HEK293 (cell line): Measurements from ENCODE around the gene TMEM130.

ENCODE experiments used
- CTCF ChIA-PET: fragments of 350-600 bp; formaldehyde crosslinking; extraction: SDS; loops from one replicate; lab custom pipeline; 2021; ENCODE audit warnings: antibody characterized with exemption; lab: Yijun Ruan, JAX
- POLR2A ChIA-PET: fragments of 300-600 bp; formaldehyde crosslinking; extraction: SDS; loops from one replicate; lab custom pipeline; 2020; ENCODE audit warnings: antibody characterized with exemption, inconsistent platforms; lab: Yijun Ruan, JAX
- H3K27ac ChIP-seq: fragments of 200-500 bp; sonication (Bioruptor generic); 2 replicates; pipeline ENCODE4 v1.5.1; 2014; ENCODE audit warnings: low read depth, low read length, control low read depth, inconsistent platforms; ENCODE audit errors: extremely low read depth
- H3K36me3 ChIP-seq, 2 experiments: fragments of 200-500 bp in 1 of 2; sonication (Bioruptor generic) in 1 of 2; 1 replicate in 1 of 2; 2 replicates in 1 of 2; pipeline ENCODE4 v1.5.1; 2014 to 2017; ENCODE audit warnings: inconsistent platforms in 2 of 2, low read length in 2 of 2; ENCODE audit not compliant: control insufficient read depth in 2 of 2, insufficient read depth in 1 of 2
- H3K4me1 ChIP-seq: fragments of 200-500 bp; sonication (Bioruptor generic); 2 replicates; pipeline ENCODE4 v1.5.1; 2014; ENCODE audit warnings: mild to moderate bottlenecking, low read length, inconsistent platforms; ENCODE audit not compliant: control insufficient read depth, insufficient read depth
- H3K4me3 ChIP-seq: 2 replicates; pipeline ENCODE4 v1.5.1; 2011; ENCODE audit warnings: low read depth, mild to moderate bottlenecking, control low read depth, low read length, moderate library complexity
- H3K9me3 ChIP-seq: fragments of 200-500 bp; sonication (Bioruptor generic); 2 replicates; pipeline ENCODE4 v1.5.1; 2014; ENCODE audit warnings: low read depth, low read length, inconsistent platforms; ENCODE audit not compliant: control insufficient read depth, insufficient read depth
- GLIS2 ChIP-seq: fragments of 450-650 bp; formaldehyde crosslinking; IDR thresholded peaks from 2 replicates; pipeline ENCODE4 v1.5.1; 2016; ENCODE audit warnings: missing biosample characterization, missing genetic modification characterization
- ZBTB48 ChIP-seq: fragments of 450-650 bp; formaldehyde crosslinking; IDR thresholded peaks from 2 replicates; pipeline ENCODE4 v1.5.1; 2016; ENCODE audit warnings: missing biosample characterization, missing genetic modification characterization
- ZFHX2 ChIP-seq: fragments of 450-650 bp; formaldehyde crosslinking; conservative IDR thresholded peaks from 2 replicates; pipeline ENCODE4 v1.5.1; 2016; ENCODE audit warnings: missing biosample characterization, missing genetic modification characterization
- ZFP69B ChIP-seq: fragments of 450-650 bp; formaldehyde crosslinking; IDR thresholded peaks from 2 replicates; pipeline ENCODE4 v1.5.1; 2016; ENCODE audit warnings: missing biosample characterization, missing genetic modification characterization
- ZNF214 ChIP-seq: fragments of 450-650 bp; formaldehyde crosslinking; IDR thresholded peaks from 2 replicates; pipeline ENCODE4 v1.5.1; 2017; ENCODE audit warnings: missing biosample characterization, mild to moderate bottlenecking, missing genetic modification characterization, borderline replicate concordance
- ZNF544 ChIP-seq: fragments of 450-650 bp; formaldehyde crosslinking; IDR thresholded peaks from 2 replicates; pipeline ENCODE4 v1.5.0; 2017; ENCODE audit warnings: missing biosample characterization, missing genetic modification characterization
- ZNF555 ChIP-seq: fragments of 450-650 bp; formaldehyde crosslinking; conservative IDR thresholded peaks from 2 replicates; pipeline ENCODE4 v1.5.1; 2017; ENCODE audit warnings: missing biosample characterization, mild to moderate bottlenecking, missing genetic modification characterization, inconsistent platforms
- ZNF560 ChIP-seq: fragments of 450-650 bp; formaldehyde crosslinking; IDR thresholded peaks from 2 replicates; pipeline ENCODE4 v1.5.1; 2017; ENCODE audit warnings: missing biosample characterization, missing genetic modification characterization, borderline replicate concordance
- ZNF76 ChIP-seq: fragments of 450-650 bp; formaldehyde crosslinking; IDR thresholded peaks from 2 replicates; pipeline ENCODE4; 2016; ENCODE audit warnings: low read depth, missing biosample characterization, missing genetic modification characterization, borderline replicate concordance
- ZNF792 ChIP-seq: fragments of 450-650 bp; formaldehyde crosslinking; IDR thresholded peaks from 2 replicates; pipeline ENCODE4 v1.5.1; 2016; ENCODE audit warnings: missing biosample characterization, missing genetic modification characterization
- ZNF843 ChIP-seq: fragments of 450-650 bp; formaldehyde crosslinking; IDR thresholded peaks from 2 replicates; pipeline ENCODE4 v1.5.1; 2016; ENCODE audit warnings: missing biosample characterization, missing genetic modification characterization
- TF ChIP-seq, protein P1 (sequence below): fragments of 450-650 bp; formaldehyde crosslinking; IDR thresholded peaks from 2 replicates; pipeline ENCODE4 v1.5.1; 2017; ENCODE audit warnings: missing biosample characterization, missing genetic modification characterization
- TF ChIP-seq, protein P2 (sequence below): fragments of 450-650 bp; formaldehyde crosslinking; conservative IDR thresholded peaks from 2 replicates; pipeline ENCODE4 v1.5.1; 2016; ENCODE audit warnings: low read depth, missing biosample characterization, missing genetic modification characterization
- TF ChIP-seq, protein P3 (sequence below): fragments of 450-650 bp; formaldehyde crosslinking; IDR thresholded peaks from 2 replicates; pipeline ENCODE4 v1.5.1; 2016; ENCODE audit warnings: missing biosample characterization, missing genetic modification characterization
- TF ChIP-seq, protein P4 (sequence below): fragments of 450-650 bp; formaldehyde crosslinking; IDR thresholded peaks from 2 replicates; pipeline ENCODE4 v1.5.1; 2016; ENCODE audit warnings: missing biosample characterization, missing genetic modification characterization
- TF ChIP-seq, protein P5 (sequence below): fragments of 450-650 bp; formaldehyde crosslinking; IDR thresholded peaks from 2 replicates; pipeline ENCODE4 v1.5.1; 2017; ENCODE audit warnings: missing biosample characterization, missing genetic modification characterization
- TF ChIP-seq, protein P6 (sequence below): fragments of 450-650 bp; formaldehyde crosslinking; IDR thresholded peaks from 2 replicates; pipeline ENCODE4 v1.5.1; 2016; ENCODE audit warnings: missing biosample characterization, missing genetic modification characterization
- TF ChIP-seq, protein P7 (sequence below): fragments of 450-650 bp; formaldehyde crosslinking; IDR thresholded peaks from 2 replicates; pipeline ENCODE4 v1.5.1; 2016; ENCODE audit warnings: missing biosample characterization, missing genetic modification characterization

Gene TMEM130

DNA sequence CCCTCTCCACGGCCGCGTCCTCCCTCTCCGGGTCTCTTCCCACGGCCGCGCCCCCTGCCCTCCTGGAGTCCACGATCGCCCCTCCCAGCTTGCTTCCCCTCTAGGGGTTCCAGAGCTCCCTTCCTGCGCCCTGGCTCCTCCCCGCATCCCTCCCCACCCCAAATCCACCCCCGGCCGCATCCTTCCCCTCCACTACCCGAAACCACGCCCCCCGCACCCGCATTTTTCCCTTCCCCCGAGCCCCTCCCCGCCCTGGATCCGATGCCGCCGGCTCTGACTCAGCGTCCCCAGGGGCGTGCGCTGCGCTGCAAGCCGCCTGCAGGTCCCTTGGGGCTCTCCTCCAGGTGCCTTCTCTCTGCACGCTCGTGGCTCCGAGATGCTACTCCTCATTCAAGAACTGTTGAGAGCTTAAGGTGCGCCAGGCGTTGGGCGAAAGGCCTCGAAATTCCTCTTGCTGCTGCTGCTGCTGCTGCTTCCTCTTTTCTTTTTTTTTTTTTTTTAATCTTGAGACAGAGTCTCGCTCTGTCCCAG is 372 bp upstream of the TMEM130 start (continued):
- TF ChIP-seq, protein P1, sequence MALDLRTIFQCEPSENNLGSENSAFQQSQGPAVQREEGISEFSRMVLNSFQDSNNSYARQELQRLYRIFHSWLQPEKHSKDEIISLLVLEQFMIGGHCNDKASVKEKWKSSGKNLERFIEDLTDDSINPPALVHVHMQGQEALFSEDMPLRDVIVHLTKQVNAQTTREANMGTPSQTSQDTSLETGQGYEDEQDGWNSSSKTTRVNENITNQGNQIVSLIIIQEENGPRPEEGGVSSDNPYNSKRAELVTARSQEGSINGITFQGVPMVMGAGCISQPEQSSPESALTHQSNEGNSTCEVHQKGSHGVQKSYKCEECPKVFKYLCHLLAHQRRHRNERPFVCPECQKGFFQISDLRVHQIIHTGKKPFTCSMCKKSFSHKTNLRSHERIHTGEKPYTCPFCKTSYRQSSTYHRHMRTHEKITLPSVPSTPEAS (tag by site-specific recombination) = no peak
- no peak for TF ChIP-seq ZFP69B (tag by site-specific recombination)
- no peak for TF ChIP-seq ZNF544 (tag by site-specific recombination)
- TF ChIP-seq ZNF214 (tag by site-specific recombination) = no peak
- TF ChIP-seq, protein P2, sequence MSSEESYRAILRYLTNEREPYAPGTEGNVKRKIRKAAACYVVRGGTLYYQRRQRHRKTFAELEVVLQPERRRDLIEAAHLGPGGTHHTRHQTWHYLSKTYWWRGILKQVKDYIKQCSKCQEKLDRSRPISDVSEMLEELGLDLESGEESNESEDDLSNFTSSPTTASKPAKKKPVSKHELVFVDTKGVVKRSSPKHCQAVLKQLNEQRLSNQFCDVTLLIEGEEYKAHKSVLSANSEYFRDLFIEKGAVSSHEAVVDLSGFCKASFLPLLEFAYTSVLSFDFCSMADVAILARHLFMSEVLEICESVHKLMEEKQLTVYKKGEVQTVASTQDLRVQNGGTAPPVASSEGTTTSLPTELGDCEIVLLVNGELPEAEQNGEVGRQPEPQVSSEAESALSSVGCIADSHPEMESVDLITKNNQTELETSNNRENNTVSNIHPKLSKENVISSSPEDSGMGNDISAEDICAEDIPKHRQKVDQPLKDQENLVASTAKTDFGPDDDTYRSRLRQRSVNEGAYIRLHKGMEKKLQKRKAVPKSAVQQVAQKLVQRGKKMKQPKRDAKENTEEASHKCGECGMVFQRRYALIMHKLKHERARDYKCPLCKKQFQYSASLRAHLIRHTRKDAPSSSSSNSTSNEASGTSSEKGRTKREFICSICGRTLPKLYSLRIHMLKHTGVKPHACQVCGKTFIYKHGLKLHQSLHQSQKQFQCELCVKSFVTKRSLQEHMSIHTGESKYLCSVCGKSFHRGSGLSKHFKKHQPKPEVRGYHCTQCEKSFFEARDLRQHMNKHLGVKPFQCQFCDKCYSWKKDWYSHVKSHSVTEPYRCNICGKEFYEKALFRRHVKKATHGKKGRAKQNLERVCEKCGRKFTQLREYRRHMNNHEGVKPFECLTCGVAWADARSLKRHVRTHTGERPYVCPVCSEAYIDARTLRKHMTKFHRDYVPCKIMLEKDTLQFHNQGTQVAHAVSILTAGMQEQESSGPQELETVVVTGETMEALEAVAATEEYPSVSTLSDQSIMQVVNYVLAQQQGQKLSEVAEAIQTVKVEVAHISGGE (tag by site-specific recombination) = no peak
- TF ChIP-seq ZNF555 (tag by site-specific recombination) = no peak
- TF ChIP-seq, protein P3, sequence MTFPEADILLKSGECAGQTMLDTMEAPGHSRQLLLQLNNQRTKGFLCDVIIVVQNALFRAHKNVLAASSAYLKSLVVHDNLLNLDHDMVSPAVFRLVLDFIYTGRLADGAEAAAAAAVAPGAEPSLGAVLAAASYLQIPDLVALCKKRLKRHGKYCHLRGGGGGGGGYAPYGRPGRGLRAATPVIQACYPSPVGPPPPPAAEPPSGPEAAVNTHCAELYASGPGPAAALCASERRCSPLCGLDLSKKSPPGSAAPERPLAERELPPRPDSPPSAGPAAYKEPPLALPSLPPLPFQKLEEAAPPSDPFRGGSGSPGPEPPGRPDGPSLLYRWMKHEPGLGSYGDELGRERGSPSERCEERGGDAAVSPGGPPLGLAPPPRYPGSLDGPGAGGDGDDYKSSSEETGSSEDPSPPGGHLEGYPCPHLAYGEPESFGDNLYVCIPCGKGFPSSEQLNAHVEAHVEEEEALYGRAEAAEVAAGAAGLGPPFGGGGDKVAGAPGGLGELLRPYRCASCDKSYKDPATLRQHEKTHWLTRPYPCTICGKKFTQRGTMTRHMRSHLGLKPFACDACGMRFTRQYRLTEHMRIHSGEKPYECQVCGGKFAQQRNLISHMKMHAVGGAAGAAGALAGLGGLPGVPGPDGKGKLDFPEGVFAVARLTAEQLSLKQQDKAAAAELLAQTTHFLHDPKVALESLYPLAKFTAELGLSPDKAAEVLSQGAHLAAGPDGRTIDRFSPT (tag by site-specific recombination) = peak; percentile 22; the same call in 1 of the 2 replicates
- no peak for TF ChIP-seq ZNF560 (tag by site-specific recombination)
- TF ChIP-seq ZNF843 (tag by site-specific recombination) = no peak
- TF ChIP-seq, protein P4, sequence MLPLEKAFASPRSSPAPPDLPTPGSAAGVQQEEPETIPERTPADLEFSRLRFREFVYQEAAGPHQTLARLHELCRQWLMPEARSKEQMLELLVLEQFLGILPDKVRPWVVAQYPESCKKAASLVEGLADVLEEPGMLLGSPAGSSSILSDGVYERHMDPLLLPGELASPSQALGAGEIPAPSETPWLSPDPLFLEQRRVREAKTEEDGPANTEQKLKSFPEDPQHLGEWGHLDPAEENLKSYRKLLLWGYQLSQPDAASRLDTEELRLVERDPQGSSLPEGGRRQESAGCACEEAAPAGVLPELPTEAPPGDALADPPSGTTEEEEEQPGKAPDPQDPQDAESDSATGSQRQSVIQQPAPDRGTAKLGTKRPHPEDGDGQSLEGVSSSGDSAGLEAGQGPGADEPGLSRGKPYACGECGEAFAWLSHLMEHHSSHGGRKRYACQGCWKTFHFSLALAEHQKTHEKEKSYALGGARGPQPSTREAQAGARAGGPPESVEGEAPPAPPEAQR (tag by site-specific recombination) = no peak
- TF ChIP-seq ZNF76 (tag by site-specific recombination) = no peak

DNA sequence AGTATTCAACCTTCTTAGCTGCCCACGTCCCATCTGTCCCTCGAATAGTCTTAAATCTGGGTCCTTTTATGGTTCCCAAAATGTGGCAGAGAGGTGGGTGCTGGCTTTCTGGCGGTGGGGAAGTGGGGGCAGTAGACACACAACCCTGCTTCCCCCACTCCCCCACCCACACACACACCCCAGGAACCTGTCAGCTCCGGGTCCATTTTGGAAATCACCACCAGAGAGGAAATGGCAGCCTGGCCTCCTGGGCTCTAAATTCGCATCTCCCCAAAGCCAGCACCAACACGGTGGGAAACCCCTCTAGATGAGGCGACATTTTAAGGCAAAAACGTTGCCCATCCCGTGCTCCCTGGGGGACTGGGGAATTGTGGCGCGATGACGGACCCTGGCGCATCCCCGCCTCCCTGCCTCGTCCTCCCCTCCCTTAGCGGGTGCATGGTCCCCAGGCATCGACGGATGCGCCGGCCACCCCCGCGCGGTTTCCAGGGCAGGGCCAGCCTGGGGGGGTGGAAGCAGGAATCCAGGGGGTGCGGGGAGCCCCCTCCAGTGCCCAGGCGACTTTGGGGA is 702 bp downstream of the TMEM130 start:
- CTCF ChIA-PET = interaction anchor here (1.0 kb wide), 1 partner anchor 9 kb away, joined by 4 read pairs; the partner anchor contains the start of gene TRRAP
- no peak overlapping the region for H3K4me3 ChIP-seq

More for the DNA sequence above, 702 bp downstream of the TMEM130 start:
- peaks cover 3% of the 10 kb centered on the region; the same call in 1 of the 2 replicates for H3K4me1 ChIP-seq
- TF ChIP-seq, protein P5, sequence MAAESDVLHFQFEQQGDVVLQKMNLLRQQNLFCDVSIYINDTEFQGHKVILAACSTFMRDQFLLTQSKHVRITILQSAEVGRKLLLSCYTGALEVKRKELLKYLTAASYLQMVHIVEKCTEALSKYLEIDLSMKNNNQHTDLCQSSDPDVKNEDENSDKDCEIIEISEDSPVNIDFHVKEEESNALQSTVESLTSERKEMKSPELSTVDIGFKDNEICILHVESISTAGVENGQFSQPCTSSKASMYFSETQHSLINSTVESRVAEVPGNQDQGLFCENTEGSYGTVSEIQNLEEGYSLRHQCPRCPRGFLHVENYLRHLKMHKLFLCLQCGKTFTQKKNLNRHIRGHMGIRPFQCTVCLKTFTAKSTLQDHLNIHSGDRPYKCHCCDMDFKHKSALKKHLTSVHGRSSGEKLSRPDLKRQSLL (tag by site-specific recombination) = no peak
- TF ChIP-seq ZFHX2 (tag by site-specific recombination) (peak; percentile 52), ZBTB48 (tag by site-specific recombination) (peak; percentile 46; the same call in 1 of the 2 replicates), ZNF792 (tag by site-specific recombination) (no peak), GLIS2 (tag by site-specific recombination) (peak; percentile 45; the same call in 1 of the 2 replicates)
- TF ChIP-seq, protein P6, sequence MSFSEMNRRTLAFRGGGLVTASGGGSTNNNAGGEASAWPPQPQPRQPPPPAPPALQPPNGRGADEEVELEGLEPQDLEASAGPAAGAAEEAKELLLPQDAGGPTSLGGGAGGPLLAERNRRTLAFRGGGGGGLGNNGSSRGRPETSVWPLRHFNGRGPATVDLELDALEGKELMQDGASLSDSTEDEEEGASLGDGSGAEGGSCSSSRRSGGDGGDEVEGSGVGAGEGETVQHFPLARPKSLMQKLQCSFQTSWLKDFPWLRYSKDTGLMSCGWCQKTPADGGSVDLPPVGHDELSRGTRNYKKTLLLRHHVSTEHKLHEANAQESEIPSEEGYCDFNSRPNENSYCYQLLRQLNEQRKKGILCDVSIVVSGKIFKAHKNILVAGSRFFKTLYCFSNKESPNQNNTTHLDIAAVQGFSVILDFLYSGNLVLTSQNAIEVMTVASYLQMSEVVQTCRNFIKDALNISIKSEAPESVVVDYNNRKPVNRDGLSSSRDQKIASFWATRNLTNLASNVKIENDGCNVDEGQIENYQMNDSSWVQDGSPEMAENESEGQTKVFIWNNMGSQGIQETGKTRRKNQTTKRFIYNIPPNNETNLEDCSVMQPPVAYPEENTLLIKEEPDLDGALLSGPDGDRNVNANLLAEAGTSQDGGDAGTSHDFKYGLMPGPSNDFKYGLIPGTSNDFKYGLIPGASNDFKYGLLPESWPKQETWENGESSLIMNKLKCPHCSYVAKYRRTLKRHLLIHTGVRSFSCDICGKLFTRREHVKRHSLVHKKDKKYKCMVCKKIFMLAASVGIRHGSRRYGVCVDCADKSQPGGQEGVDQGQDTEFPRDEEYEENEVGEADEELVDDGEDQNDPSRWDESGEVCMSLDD (tag by site-specific recombination) = no peak
- TF ChIP-seq, protein P7, sequence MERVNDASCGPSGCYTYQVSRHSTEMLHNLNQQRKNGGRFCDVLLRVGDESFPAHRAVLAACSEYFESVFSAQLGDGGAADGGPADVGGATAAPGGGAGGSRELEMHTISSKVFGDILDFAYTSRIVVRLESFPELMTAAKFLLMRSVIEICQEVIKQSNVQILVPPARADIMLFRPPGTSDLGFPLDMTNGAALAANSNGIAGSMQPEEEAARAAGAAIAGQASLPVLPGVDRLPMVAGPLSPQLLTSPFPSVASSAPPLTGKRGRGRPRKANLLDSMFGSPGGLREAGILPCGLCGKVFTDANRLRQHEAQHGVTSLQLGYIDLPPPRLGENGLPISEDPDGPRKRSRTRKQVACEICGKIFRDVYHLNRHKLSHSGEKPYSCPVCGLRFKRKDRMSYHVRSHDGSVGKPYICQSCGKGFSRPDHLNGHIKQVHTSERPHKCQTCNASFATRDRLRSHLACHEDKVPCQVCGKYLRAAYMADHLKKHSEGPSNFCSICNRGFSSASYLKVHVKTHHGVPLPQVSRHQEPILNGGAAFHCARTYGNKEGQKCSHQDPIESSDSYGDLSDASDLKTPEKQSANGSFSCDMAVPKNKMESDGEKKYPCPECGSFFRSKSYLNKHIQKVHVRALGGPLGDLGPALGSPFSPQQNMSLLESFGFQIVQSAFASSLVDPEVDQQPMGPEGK (tag by site-specific recombination) = 0 out of 2 replicates have a peak, but pooled peaks have one; percentile 29
- POLR2A ChIA-PET = no interaction called here
- H3K36me3 ChIP-seq = no peaks in the 10 kb centered on the region
- no peak overlapping the region for H3K27ac ChIP-seq
- H3K9me3 ChIP-seq = no peaks in the 10 kb centered on the region
